WTC11 (cell line): ENCODE results near the gene LCN15.

Source experiments
- ATF1 ChIP-seq: sonication (generic); formaldehyde crosslinking; IDR thresholded peaks from 2 replicates; pipeline ENCODE4 v1.8.1; 2023; ENCODE audit warnings: mild to moderate bottlenecking, moderate library complexity, missing genetic modification reagents
- NFE2L1 ChIP-seq: sonication (generic); formaldehyde crosslinking; IDR thresholded peaks from 2 replicates; pipeline ENCODE4 v1.8.1; 2023; ENCODE audit warnings: missing genetic modification reagents
- NFYB ChIP-seq: sonication (generic); formaldehyde crosslinking; conservative IDR thresholded peaks from 2 replicates; pipeline ENCODE4 v1.8.0; 2022; ENCODE audit warnings: low read depth, missing genetic modification reagents
- NR1H2 ChIP-seq: sonication (generic); formaldehyde crosslinking; IDR thresholded peaks from 2 replicates; pipeline ENCODE4 v1.9.0; 2021; ENCODE audit warnings: mild to moderate bottlenecking, moderate library complexity, missing genetic modification reagents
- NR3C1 ChIP-seq: sonication (generic); formaldehyde crosslinking; conservative IDR thresholded peaks from 2 replicates; pipeline ENCODE4 v1.8.1; 2023; ENCODE audit warnings: low read depth, mild to moderate bottlenecking, missing genetic modification reagents
- ZNF219 ChIP-seq: sonication (generic); formaldehyde crosslinking; IDR thresholded peaks from 2 replicates; pipeline ENCODE4 v1.8.0; 2023; ENCODE audit warnings: missing genetic modification reagents, mild to moderate bottlenecking, borderline replicate concordance
- TF ChIP-seq, protein P1 (sequence below): sonication (generic); formaldehyde crosslinking; IDR thresholded peaks from 2 replicates; pipeline ENCODE4 v1.8.0; 2022; ENCODE audit warnings: mild to moderate bottlenecking, missing genetic modification reagents
- TF ChIP-seq, protein P2 (sequence below): fragments of 200-600 bp; IDR thresholded peaks from 2 replicates; pipeline ENCODE4 v1.8.0; 2022; ENCODE audit warnings: antibody characterized with exemption
- TF ChIP-seq, protein P3 (sequence below): sonication (generic); formaldehyde crosslinking; conservative IDR thresholded peaks from 2 replicates; pipeline ENCODE4 v1.8.1; 2023; ENCODE audit warnings: mild to moderate bottlenecking, low read depth, missing genetic modification reagents, moderate library complexity
- TF ChIP-seq, protein P4 (sequence below): sonication (generic); formaldehyde crosslinking; IDR thresholded peaks from 2 replicates; pipeline ENCODE4 v1.8.1; 2023; ENCODE audit warnings: mild to moderate bottlenecking, missing genetic modification reagents, moderate library complexity

DNA sequence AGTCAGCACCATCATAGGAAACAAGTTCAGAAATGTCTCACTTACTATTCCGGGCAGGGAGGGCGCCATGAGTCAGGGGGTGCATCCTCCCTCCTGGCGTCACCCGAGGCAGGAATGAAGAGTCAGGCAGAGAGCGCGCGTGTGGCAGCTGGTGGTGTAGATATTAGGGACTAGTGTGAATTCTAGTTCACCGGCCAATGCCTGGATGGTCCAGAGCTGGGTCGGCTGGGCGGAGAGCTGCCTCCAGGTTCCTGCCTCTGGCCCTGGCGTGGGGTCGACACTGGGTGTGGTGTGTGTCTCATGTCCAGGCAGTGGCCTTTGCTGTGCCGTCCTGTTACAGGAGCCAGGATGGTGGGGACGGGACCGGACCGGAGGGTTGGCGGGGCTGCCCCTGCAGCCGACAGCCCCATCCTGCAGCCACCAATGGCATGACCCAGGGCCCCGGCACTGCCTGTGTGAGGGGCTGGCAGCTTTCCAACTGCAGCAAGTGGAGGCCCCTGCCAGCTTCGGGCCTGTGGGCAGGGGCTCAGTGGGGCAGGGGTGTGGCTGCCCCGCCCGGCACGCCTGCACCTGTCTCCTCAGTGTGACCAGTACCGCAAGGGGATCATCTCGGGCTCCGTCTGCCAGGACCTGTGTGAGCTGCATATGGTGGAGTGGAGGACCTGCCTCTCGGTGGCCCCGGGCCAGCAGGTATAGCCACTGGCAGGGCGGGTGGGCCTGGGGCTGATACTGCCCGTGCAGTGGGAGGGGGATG lies 42.8 kb downstream of the LCN15 start:
- TF ChIP-seq, protein P1, sequence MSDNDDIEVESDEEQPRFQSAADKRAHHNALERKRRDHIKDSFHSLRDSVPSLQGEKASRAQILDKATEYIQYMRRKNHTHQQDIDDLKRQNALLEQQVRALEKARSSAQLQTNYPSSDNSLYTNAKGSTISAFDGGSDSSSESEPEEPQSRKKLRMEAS, result no peak
- TF ChIP-seq, protein P2, sequence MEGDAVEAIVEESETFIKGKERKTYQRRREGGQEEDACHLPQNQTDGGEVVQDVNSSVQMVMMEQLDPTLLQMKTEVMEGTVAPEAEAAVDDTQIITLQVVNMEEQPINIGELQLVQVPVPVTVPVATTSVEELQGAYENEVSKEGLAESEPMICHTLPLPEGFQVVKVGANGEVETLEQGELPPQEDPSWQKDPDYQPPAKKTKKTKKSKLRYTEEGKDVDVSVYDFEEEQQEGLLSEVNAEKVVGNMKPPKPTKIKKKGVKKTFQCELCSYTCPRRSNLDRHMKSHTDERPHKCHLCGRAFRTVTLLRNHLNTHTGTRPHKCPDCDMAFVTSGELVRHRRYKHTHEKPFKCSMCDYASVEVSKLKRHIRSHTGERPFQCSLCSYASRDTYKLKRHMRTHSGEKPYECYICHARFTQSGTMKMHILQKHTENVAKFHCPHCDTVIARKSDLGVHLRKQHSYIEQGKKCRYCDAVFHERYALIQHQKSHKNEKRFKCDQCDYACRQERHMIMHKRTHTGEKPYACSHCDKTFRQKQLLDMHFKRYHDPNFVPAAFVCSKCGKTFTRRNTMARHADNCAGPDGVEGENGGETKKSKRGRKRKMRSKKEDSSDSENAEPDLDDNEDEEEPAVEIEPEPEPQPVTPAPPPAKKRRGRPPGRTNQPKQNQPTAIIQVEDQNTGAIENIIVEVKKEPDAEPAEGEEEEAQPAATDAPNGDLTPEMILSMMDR, result no peak
- no peak for TF ChIP-seq NFE2L1
- TF ChIP-seq, protein P3, sequence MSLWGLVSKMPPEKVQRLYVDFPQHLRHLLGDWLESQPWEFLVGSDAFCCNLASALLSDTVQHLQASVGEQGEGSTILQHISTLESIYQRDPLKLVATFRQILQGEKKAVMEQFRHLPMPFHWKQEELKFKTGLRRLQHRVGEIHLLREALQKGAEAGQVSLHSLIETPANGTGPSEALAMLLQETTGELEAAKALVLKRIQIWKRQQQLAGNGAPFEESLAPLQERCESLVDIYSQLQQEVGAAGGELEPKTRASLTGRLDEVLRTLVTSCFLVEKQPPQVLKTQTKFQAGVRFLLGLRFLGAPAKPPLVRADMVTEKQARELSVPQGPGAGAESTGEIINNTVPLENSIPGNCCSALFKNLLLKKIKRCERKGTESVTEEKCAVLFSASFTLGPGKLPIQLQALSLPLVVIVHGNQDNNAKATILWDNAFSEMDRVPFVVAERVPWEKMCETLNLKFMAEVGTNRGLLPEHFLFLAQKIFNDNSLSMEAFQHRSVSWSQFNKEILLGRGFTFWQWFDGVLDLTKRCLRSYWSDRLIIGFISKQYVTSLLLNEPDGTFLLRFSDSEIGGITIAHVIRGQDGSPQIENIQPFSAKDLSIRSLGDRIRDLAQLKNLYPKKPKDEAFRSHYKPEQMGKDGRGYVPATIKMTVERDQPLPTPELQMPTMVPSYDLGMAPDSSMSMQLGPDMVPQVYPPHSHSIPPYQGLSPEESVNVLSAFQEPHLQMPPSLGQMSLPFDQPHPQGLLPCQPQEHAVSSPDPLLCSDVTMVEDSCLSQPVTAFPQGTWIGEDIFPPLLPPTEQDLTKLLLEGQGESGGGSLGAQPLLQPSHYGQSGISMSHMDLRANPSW, result no peak
- no peak for TF ChIP-seq NR1H2 (CRISPR knock-in tag)
- TF ChIP-seq ATF1, result no peak
- TF ChIP-seq NR3C1 (CRISPR knock-in tag), result no peak
- TF ChIP-seq, protein P4, sequence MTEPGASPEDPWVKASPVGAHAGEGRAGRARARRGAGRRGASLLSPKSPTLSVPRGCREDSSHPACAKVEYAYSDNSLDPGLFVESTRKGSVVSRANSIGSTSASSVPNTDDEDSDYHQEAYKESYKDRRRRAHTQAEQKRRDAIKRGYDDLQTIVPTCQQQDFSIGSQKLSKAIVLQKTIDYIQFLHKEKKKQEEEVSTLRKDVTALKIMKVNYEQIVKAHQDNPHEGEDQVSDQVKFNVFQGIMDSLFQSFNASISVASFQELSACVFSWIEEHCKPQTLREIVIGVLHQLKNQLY (CRISPR knock-in tag), result 0 out of 2 replicates have a peak, but pooled peaks have one; percentile 6
- no peak for TF ChIP-seq ZNF219 (CRISPR knock-in tag)
- TF ChIP-seq NFYB (CRISPR knock-in tag), result no peak
